K562 (cell line): ENCODE measurements around the gene SAP25.

Experiments
- CREB1 ChIP-seq, 2 experiments: sonication (generic) in 1 of 2; formaldehyde crosslinking in 1 of 2; IDR thresholded peaks; 2 replicates each; pipeline versions ENCODE4 v1.6.1 to v1.8.0; 2012 to 2022; ENCODE audit warnings: inconsistent platforms in 1 of 2, mild to moderate bottlenecking in 1 of 2, missing genetic modification reagents in 1 of 2, moderate library complexity in 1 of 2
- CTCF ChIP-seq, 3 experiments: IDR thresholded peaks in 2 of 3; conservative IDR thresholded peaks in 1 of 3; 2 replicates each; pipeline ENCODE4 v1.5.1; 2011 to 2012; ENCODE audit warnings: low read length in 3 of 3, mild to moderate bottlenecking in 3 of 3, control low read depth in 2 of 3, improper control_type of control experiment in 1 of 3, inconsistent platforms in 1 of 3, low read depth in 1 of 3, mixed read lengths in 1 of 3, moderate library complexity in 1 of 3; ENCODE audit not compliant: insufficient read depth in 2 of 3
- ELK1 ChIP-seq: sonication (generic); formaldehyde crosslinking; IDR thresholded peaks from 2 replicates; pipeline ENCODE4 v1.8.1; 2022; ENCODE audit warnings: missing genetic modification reagents
- POLR2A ChIP-seq: fragments of 450-650 bp; conservative IDR thresholded peaks from 2 replicates; pipeline ENCODE4 v1.6.1; 2016
- TF ChIP-seq, protein P1 (sequence below), 3 experiments: fragments of 200-800 bp in 1 of 3; sonication (Bioruptor generic) in 1 of 3; sonication (generic) in 1 of 3; formaldehyde crosslinking in 1 of 3; IDR thresholded peaks; 2 replicates each; pipeline versions ENCODE4 v1.6.1 to v1.8.0; 2016 to 2022; ENCODE audit warnings: mild to moderate bottlenecking in 2 of 3, missing compliant biosample characterization in 2 of 3, missing genetic modification characterization in 2 of 3, missing genetic modification reagents in 1 of 3

- TF ChIP-seq CTCF (IDR thresholded peaks at IDR 0.05 in 2 of 3, conservative IDR thresholded peaks at IDR 0.05 in 1 of 3; ENCODE audit: insufficient read depth in 2 of 3, low read depth in 1 of 3, low read length in 3 of 3) (peak; percentile 51 to 55 (median 53); a peak in 5 of 6 replicates), CREB1 (IDR thresholded peaks at IDR 0.05) (no peak), CREB1 (CRISPR knock-in tag; IDR thresholded peaks at IDR 0.05) (no peak), ELK1 (CRISPR knock-in tag) (no peak), POLR2A (no peak)
- TF ChIP-seq, protein P1, sequence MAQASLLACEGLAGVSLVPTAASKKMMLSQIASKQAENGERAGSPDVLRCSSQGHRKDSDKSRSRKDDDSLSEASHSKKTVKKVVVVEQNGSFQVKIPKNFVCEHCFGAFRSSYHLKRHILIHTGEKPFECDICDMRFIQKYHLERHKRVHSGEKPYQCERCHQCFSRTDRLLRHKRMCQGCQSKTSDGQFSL (CRISPR knock-in tag; IDR thresholded peaks at IDR 0.05) = no peak
- TF ChIP-seq, protein P1 (tag; IDR thresholded peaks at IDR 0.05) = no peak
These were observed 39.2 kb upstream of the SAP25 start for GRCh38 chr7:100612730-100613390.
